Panc1 (cell line): ENCODE data around the gene ABCC12.

ENCODE experiments used
- CTCF ChIP-seq: fragments of 450-650 bp; IDR thresholded peaks from 2 replicates; pipeline ENCODE4 v1.5.1; 2017; ENCODE audit warnings: mild to moderate bottlenecking
- REST ChIP-seq, 2 experiments: IDR thresholded peaks; 2 replicates each; pipeline ENCODE4 v1.6.1; 2011 to 2012; ENCODE audit warnings: low read depth in 2 of 2, control low read depth in 1 of 2, low read length in 1 of 2, mild to moderate bottlenecking in 1 of 2, moderate library complexity in 1 of 2; ENCODE audit not compliant: insufficient read depth in 1 of 2

GRCh38 chr16:48156790-48157209 is 1.0 kb upstream of the ABCC12 start:
- peak; percentile 91 for TF ChIP-seq CTCF
- TF ChIP-seq REST (IDR thresholded peaks at IDR 0.05; ENCODE audit: insufficient read depth in 1 of 2, low read depth in 2 of 2, low read length in 1 of 2) = no peak
